OCI-M2 (cell line): ENCODE data around the gene SSRP1.
"Not testable (repeated sequence)": the region's sequence is repeated elsewhere in the genome, so short reads cannot be mapped to it uniquely, and the experiment has no call there.

ENCODE experiments used
- DNase-seq: peaks from one replicate; lab custom pipeline; 2025; ENCODE audit not compliant: unreplicated experiment; lab: John Stamatoyannopoulos, UW

The SSRP1 gene

GRCh38 chr11:57335343-57336110 is at the start of gene SSRP1:
Gene SSRP1 (minus strand): TSS chr11:57335892. CDS start chr11:57335121, 771 bp downstream.
- DNase-seq: no peak

GRCh38 chr11:57380975-57381374 is 45.3 kb upstream of the SSRP1 start, which contains the start of gene PRG3:
Gene PRG3 (minus strand): TSS chr11:57381150. CDS start chr11:57380708, 442 bp downstream.
- DNase-seq: no peak

- DNase-seq: no peak
Measured at GRCh38 chr11:57379732-57380131, 44.0 kb upstream of the SSRP1 start.

GRCh38 chr11:57378186-57378585 is 42.5 kb upstream of the SSRP1 start:
- DNase-seq: no peak

GRCh38 chr11:57377107-57377506 is 41.4 kb upstream of the SSRP1 start:
- DNase-seq: no peak

- no peak for DNase-seq
Measured at GRCh38 chr11:57376095-57377090, 40.7 kb upstream of the SSRP1 start.

GRCh38 chr11:57375490-57375889 is 39.8 kb upstream of the SSRP1 start:
- DNase-seq: no peak

- no peak for DNase-seq
Measured at GRCh38 chr11:57374966-57375365, 39.3 kb upstream of the SSRP1 start.

- DNase-seq: no peak
Measured at GRCh38 chr11:57373146-57373545, 37.5 kb upstream of the SSRP1 start.

GRCh38 chr11:57370941-57371340 is 35.2 kb upstream of the SSRP1 start:
- DNase-seq: no peak

GRCh38 chr11:57370251-57370650 is 34.6 kb upstream of the SSRP1 start:
- no peak for DNase-seq

- DNase-seq: no peak
Measured at GRCh38 chr11:57368845-57369232, 33.1 kb upstream of the SSRP1 start.

GRCh38 chr11:57368106-57368844 is 32.6 kb upstream of the SSRP1 start:
- DNase-seq: no peak

- no peak for DNase-seq
Measured at GRCh38 chr11:57364851-57365660, 29.4 kb upstream of the SSRP1 start.

GRCh38 chr11:57363131-57364080 is 27.7 kb upstream of the SSRP1 start:
- DNase-seq: no peak

- no peak for DNase-seq
Measured at GRCh38 chr11:57361926-57362325, 26.2 kb upstream of the SSRP1 start.

GRCh38 chr11:57361420-57361819 is 25.7 kb upstream of the SSRP1 start:
- not testable (repeated sequence) for DNase-seq

GRCh38 chr11:57360991-57361390 is 25.3 kb upstream of the SSRP1 start:
- DNase-seq: no peak
